Caco-2 (cell line): ENCODE results near the gene GPC6. TPM values are rescaled to one million over a fixed set of nuclear protein-coding genes. Genes with fewer than 3 reads are reported as not detected.

Source experiments
- BruUV-seq: library from RNA; stranded (reverse); fragments of 400-500 nt; replicated peaks from 2 replicates; lab custom pipeline; 2021; lab: Mats Ljungman, UMichigan
- CTCF ChIA-PET: fragments of 300-600 bp; sonication (Branson Sonifier 250); formaldehyde crosslinking; loops from one replicate; lab custom pipeline; 2022; ENCODE audit warnings: antibody characterized with exemption; lab: Charles Lee
- POLR2A ChIA-PET: fragments of 300-600 bp; sonication (Branson Sonifier 250); formaldehyde crosslinking; loops from one replicate; lab custom pipeline; 2022; ENCODE audit warnings: antibody characterized with exemption; lab: Charles Lee
- DNase-seq, 2 experiments: peaks; one replicate each; pipeline versions ENCODE4 v3.0.0 to v3.0.0-alpha.2; 2020 to 2022
- H3K27me3 ChIP-seq: replicated peaks from 2 replicates; pipeline ENCODE4 v1.6.0; 2011; ENCODE audit warnings: low read length; ENCODE audit not compliant: control insufficient read depth, insufficient read depth
- H3K36me3 ChIP-seq: 2 replicates; pipeline ENCODE4 v1.5.1; 2011; ENCODE audit warnings: low read length; ENCODE audit not compliant: control insufficient read depth, insufficient read depth
- H3K4me1 ChIP-seq: fragments of 250-450 bp; sonication (Bioruptor Pico); 2 replicates; pipeline ENCODE4 v1.5.1; 2020; ENCODE audit warnings: mild to moderate bottlenecking
- H3K4me3 ChIP-seq: 2 replicates; pipeline ENCODE4 v1.5.1; 2011; ENCODE audit warnings: low read depth, mild to moderate bottlenecking, control low read depth, low read length
- H3K9me3 ChIP-seq: fragments of 250-450 bp; sonication (Bioruptor Pico); 2 replicates; pipeline ENCODE4 v1.5.1; 2020; ENCODE audit warnings: mild to moderate bottlenecking, moderate library complexity
- H3K27ac Mint-ChIP-seq: one replicate; pipeline ENCODE4 v1.8.0; 2022; ENCODE audit warnings: mixed read lengths; ENCODE audit not compliant: unreplicated experiment
- H3K27me3 Mint-ChIP-seq: one replicate; pipeline ENCODE4 v1.8.0; 2022; ENCODE audit warnings: mixed read lengths; ENCODE audit not compliant: insufficient read depth, unreplicated experiment
- H3K36me3 Mint-ChIP-seq: one replicate; pipeline ENCODE4 v1.8.0; 2022; ENCODE audit warnings: mild to moderate bottlenecking, mixed read lengths; ENCODE audit not compliant: insufficient read depth, unreplicated experiment
- H3K4me1 Mint-ChIP-seq: one replicate; pipeline ENCODE4 v1.8.0; 2022; ENCODE audit warnings: low read depth, mixed read lengths; ENCODE audit not compliant: unreplicated experiment
- H3K4me3 Mint-ChIP-seq: one replicate; pipeline ENCODE4 v1.8.0; 2022; ENCODE audit warnings: mild to moderate bottlenecking, moderate library complexity, mixed read lengths; ENCODE audit not compliant: unreplicated experiment
- H3K9me3 Mint-ChIP-seq: one replicate; pipeline ENCODE4 v1.8.0; 2022; ENCODE audit warnings: mixed read lengths; ENCODE audit not compliant: unreplicated experiment
- CTCF ChIP-seq, 2 experiments: fragments of 200-600 bp in 1 of 2; IDR thresholded peaks; 1 replicate in 1 of 2; 2 replicates in 1 of 2; pipeline versions ENCODE4 v1.5.1 to v1.8.0; 2011 to 2022; ENCODE audit warnings: antibody characterized with exemption in 1 of 2, control low read depth in 1 of 2, inconsistent platforms in 1 of 2, low read depth in 1 of 2, low read length in 1 of 2, mild to moderate bottlenecking in 1 of 2, moderate library complexity in 1 of 2; ENCODE audit not compliant: insufficient read depth in 1 of 2, severe bottlenecking in 1 of 2, unreplicated experiment in 1 of 2
- intact Hi-C: fragments of 100-400 bp; cut with micrococcal nuclease; formaldehyde crosslinking; loops from one replicate; pipeline ENCODE4 v1.10.0; 2022; ENCODE audit not compliant: unreplicated experiment
- total RNA-seq: library from RNA; stranded (reverse); gene quantifications from 2 replicates; pipeline ENCODE4 v1.2.3, GENCODE V29; 2022

The GPC6 gene
- total RNA-seq, 1 experiment from 2014 or later = 0.16 TPM

- Mint-ChIP-seq H3K27me3 (no peaks in the 10 kb centered on the region), H3K36me3 (no peaks in the 10 kb centered on the region), H3K9me3 (no peaks in the 10 kb centered on the region), H3K4me3 (no peak overlapping the region), H3K4me1 (no peaks in the 10 kb centered on the region), H3K27ac (no peak overlapping the region)
- ChIA-PET POLR2A (no interaction called here), CTCF (no interaction called here)
- H3K36me3 ChIP-seq = no peaks in the 10 kb centered on the region; the same call in 1 of the 2 replicates
- no peak for DNase-seq
- TF ChIP-seq CTCF (IDR thresholded peaks at IDR 0.05; ENCODE audit: insufficient read depth in 1 of 2, low read depth in 1 of 2, low read length in 1 of 2, severe bottlenecking in 1 of 2, unreplicated experiment in 1 of 2) = no peak
- intact Hi-C loops = no loop called here
- H3K4me3 ChIP-seq = no peak overlapping the region
- no TSS peak for BruUV-seq
- H3K27me3 ChIP-seq = no peaks in the 10 kb centered on the region
- H3K4me1 ChIP-seq = no peaks in the 10 kb centered on the region
- no peaks in the 10 kb centered on the region for H3K9me3 ChIP-seq
These were observed 755.7 kb downstream of the GPC6 start for GRCh38 chr13:93982179-93982918.

GRCh38 chr13:93984052-93984451, 757.4 kb downstream of the GPC6 start:
- POLR2A ChIA-PET = no interaction called here
- no peak for TF ChIP-seq CTCF (IDR thresholded peaks at IDR 0.05; ENCODE audit: insufficient read depth in 1 of 2, low read depth in 1 of 2, low read length in 1 of 2, severe bottlenecking in 1 of 2, unreplicated experiment in 1 of 2)
- no peaks in the 10 kb centered on the region for H3K4me1 Mint-ChIP-seq
- H3K36me3 Mint-ChIP-seq = no peaks in the 10 kb centered on the region
- H3K27ac Mint-ChIP-seq = no peak overlapping the region
- CTCF ChIA-PET = no interaction called here
- H3K4me3 Mint-ChIP-seq = no peak overlapping the region
- Histone ChIP-seq H3K36me3 (no peaks in the 10 kb centered on the region; the same call in 1 of the 2 replicates), H3K9me3 (no peaks in the 10 kb centered on the region), H3K4me3 (no peak overlapping the region), H3K4me1 (no peaks in the 10 kb centered on the region), H3K27me3 (no peaks in the 10 kb centered on the region)
- intact Hi-C loops = no loop called here
- no peak for DNase-seq
- no peaks in the 10 kb centered on the region for H3K27me3 Mint-ChIP-seq
- H3K9me3 Mint-ChIP-seq = no peaks in the 10 kb centered on the region
- no TSS peak for BruUV-seq

- H3K4me3 Mint-ChIP-seq = no peak overlapping the region
These were observed 758.3 kb downstream of the GPC6 start for GRCh38 chr13:93984876-93985275.

More at GRCh38 chr13:93984876-93985275, 758.3 kb downstream of the GPC6 start:
- Histone ChIP-seq H3K27me3 (no peaks in the 10 kb centered on the region), H3K36me3 (no peaks in the 10 kb centered on the region; the same call in 1 of the 2 replicates), H3K4me1 (no peaks in the 10 kb centered on the region), H3K4me3 (no peak overlapping the region), H3K9me3 (no peaks in the 10 kb centered on the region)
- Mint-ChIP-seq H3K36me3 (no peaks in the 10 kb centered on the region), H3K27ac (no peak overlapping the region), H3K27me3 (no peaks in the 10 kb centered on the region), H3K9me3 (no peaks in the 10 kb centered on the region), H3K4me1 (no peaks in the 10 kb centered on the region)
- ChIA-PET POLR2A (no interaction called here), CTCF (no interaction called here)
- DNase-seq = no peak
- intact Hi-C loops = no loop called here
- no peak for TF ChIP-seq CTCF (IDR thresholded peaks at IDR 0.05; ENCODE audit: insufficient read depth in 1 of 2, low read depth in 1 of 2, low read length in 1 of 2, severe bottlenecking in 1 of 2, unreplicated experiment in 1 of 2)
- no TSS peak for BruUV-seq
